ENCODE data around the gene CPNE4. TPM values are rescaled to one million over a fixed set of nuclear protein-coding genes. Genes with fewer than 3 reads are reported as not detected.

Gene CPNE4
- total RNA-seq, 2 donors from 2014 or later, result 0.31 to 28.0 TPM

DNA sequence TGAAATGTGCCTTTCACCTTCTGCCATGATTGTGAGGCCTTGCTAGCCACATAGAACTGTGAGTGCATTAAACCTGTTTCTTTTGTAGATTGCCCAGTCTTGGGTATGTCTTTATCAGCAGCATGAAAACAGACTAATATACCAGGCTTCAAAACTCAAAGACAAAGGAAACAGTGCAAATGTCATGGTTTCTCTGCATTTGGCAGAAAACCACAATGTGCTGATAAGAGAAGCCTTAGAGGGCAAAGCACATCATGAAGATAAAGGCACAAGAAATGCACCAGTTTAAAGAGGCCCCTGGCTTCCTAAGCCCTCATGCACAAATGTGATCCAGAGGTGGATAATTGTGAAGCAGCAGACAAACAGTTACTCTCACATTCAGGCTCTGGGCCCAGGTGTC is 259.2 kb downstream of the CPNE4 start:
- H3K27ac ChIP-seq, result no peak overlapping the region
- no peaks in the 10 kb centered on the region for H3K4me1 ChIP-seq
- H3K4me3 ChIP-seq, result no peak overlapping the region
- DNase-seq (ENCODE audit: low spot score), result no peak
- TF ChIP-seq, protein P1, sequence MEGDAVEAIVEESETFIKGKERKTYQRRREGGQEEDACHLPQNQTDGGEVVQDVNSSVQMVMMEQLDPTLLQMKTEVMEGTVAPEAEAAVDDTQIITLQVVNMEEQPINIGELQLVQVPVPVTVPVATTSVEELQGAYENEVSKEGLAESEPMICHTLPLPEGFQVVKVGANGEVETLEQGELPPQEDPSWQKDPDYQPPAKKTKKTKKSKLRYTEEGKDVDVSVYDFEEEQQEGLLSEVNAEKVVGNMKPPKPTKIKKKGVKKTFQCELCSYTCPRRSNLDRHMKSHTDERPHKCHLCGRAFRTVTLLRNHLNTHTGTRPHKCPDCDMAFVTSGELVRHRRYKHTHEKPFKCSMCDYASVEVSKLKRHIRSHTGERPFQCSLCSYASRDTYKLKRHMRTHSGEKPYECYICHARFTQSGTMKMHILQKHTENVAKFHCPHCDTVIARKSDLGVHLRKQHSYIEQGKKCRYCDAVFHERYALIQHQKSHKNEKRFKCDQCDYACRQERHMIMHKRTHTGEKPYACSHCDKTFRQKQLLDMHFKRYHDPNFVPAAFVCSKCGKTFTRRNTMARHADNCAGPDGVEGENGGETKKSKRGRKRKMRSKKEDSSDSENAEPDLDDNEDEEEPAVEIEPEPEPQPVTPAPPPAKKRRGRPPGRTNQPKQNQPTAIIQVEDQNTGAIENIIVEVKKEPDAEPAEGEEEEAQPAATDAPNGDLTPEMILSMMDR (IDR thresholded peaks at IDR 0.05), result no peak
- H3K9me3 ChIP-seq, result peaks cover 0 to 13% of the 10 kb centered on the region in 2 donors
- no peaks in the 10 kb centered on the region for H3K27me3 ChIP-seq
- no peaks in the 10 kb centered on the region for H3K36me3 ChIP-seq

DNA sequence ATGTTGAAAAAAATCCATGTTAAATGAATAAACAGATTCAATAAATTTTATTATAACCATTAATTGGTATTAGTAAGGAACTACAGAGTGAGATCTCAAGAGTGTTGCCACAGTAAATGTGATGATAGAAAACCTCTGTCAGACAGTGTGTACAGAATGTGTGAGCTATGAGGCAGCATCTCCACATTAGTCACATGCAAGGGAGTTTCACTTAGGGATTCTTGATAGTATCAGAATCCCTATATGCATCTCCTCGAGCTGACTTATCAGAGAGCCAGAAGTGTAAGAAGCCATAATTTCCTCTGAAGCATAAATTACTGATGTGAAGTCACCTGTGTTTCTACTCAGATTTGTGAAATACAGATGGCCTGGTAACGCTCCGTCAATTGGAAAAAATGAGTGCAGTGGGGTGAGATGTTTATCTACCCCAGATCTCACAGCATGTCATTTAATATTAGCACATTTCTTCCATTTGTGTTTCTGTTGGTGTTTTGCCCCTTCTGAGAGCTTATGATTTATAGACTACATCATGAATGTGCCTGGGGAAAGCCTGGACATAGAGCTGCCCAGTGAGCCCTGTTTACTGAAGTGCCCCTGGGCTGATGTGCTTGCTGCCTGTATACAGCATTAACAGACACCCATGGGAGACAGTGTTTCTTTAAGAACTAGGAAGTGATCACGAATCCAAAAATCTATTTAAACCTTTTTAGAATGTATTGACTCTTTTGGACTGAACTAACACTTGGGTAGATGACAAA is 262.4 kb downstream of the CPNE4 start:
- Histone ChIP-seq H3K4me3 (no peak overlapping the region), H3K9me3 (no peaks in the 10 kb centered on the region), H3K4me1 (no peaks in the 10 kb centered on the region), H3K36me3 (no peaks in the 10 kb centered on the region), H3K27me3 (no peaks in the 10 kb centered on the region), H3K27ac (no peak overlapping the region)
- TF ChIP-seq, protein P1 (IDR thresholded peaks at IDR 0.05), result no peak
- DNase-seq (ENCODE audit: low spot score), result no peak

DNA sequence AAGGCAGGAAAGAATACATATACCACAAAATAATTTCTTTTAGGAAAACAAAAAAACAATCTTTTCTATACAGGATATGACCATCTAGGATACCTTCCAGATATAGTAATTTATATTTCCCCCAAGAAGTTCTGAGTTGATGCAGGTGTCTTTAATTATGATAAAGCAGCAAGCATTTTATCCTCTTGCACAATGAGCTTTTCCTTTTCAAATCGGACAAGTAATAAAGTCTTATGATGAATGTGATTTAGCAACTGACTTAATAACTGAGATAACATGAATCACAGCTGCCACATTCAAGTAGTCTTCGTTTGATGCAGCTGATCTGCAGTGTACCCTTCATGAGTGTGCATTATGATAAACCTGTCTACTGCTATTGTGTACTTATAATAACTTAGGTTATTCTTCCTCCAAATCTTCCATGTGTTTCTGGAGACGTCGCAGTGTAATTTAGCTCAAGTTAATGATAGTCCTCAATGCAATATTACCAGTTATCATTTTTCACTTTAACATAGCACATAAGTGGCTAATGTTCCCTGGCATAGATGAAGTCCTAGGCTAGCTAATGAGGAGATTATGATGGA is 271.7 kb downstream of the CPNE4 start:
- Histone ChIP-seq H3K4me1 (no peaks in the 10 kb centered on the region), H3K4me3 (no peak overlapping the region), H3K27ac (no peak overlapping the region), H3K36me3 (no peaks in the 10 kb centered on the region), H3K27me3 (no peaks in the 10 kb centered on the region), H3K9me3 (no peaks in the 10 kb centered on the region)
- no peak for DNase-seq (ENCODE audit: low spot score)
- TF ChIP-seq, protein P1 (IDR thresholded peaks at IDR 0.05), result no peak

DNA sequence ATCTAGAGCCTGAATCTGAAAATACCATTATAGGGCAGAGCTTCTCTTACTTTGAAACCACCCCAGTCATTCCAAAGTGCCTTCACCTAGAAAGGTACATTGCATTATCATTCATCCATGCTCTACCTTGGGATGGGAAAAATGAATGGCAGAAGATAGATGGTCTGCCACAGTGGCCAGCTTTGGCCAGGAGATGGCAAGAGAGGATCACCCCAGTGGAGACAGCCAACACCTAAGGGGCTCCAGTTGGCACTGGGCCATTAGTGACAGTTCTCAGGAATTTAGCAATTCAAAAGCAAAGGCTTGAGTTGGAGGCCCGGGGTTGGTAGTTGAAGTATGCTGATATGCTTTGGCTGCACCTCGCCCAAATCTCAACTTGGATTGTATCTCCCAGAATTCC is 278.4 kb downstream of the CPNE4 start:
- no peaks in the 10 kb centered on the region for H3K9me3 ChIP-seq
- no peaks in the 10 kb centered on the region for H3K36me3 ChIP-seq
- H3K27me3 ChIP-seq, result no peaks in the 10 kb centered on the region
- no peak for DNase-seq (ENCODE audit: low spot score)
- no peaks in the 10 kb centered on the region for H3K4me1 ChIP-seq
- no peak overlapping the region for H3K4me3 ChIP-seq
- no peak overlapping the region for H3K27ac ChIP-seq
- TF ChIP-seq, protein P1 (IDR thresholded peaks at IDR 0.05), result no peak

DNA sequence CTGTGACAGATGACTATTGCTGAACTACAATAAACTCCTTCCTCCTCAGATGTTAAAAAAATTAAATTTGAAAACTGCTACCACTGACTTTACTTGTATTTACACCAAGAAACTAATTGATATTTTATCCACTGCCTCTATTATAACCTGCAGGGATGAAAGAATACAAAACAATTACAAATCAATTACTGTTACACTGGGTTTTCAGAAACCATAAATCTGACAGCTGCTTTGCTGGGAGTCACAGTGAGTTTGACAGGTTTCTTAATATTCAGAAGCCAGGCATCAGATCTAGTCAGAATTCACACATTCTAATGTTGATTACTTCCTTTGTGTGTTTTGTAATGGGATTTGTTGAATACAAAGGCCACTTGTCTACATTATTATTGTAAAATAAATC is 279.4 kb downstream of the CPNE4 start:
- no peak for DNase-seq (ENCODE audit: low spot score)
- no peaks in the 10 kb centered on the region for H3K4me1 ChIP-seq
- H3K27me3 ChIP-seq, result no peaks in the 10 kb centered on the region
- no peak overlapping the region for H3K4me3 ChIP-seq
- no peak overlapping the region for H3K27ac ChIP-seq
- H3K9me3 ChIP-seq, result no peaks in the 10 kb centered on the region
- TF ChIP-seq, protein P1 (IDR thresholded peaks at IDR 0.05), result no peak
- no peaks in the 10 kb centered on the region for H3K36me3 ChIP-seq
